Mesenchymal stem cell (in vitro differentiated cells and primary cell): ENCODE measurements around the gene CUBN.
A peak's percentile ranks its signal among the peaks of the same experiment; 100 is the strongest.

Experiments
- DNase-seq: peaks from one replicate; pipeline ENCODE4 v3.0.0-alpha.2; 2013
- H2AFZ ChIP-seq: one replicate; pipeline ENCODE4 v1.6.1; 2013; ENCODE audit warnings: low read depth, mild to moderate bottlenecking, control low read depth, inconsistent platforms, low read length, moderate library complexity
- H2AK5ac ChIP-seq: 2 replicates; pipeline ENCODE4 v1.6.1; 2013; ENCODE audit warnings: low read length, moderate library complexity, mild to moderate bottlenecking, inconsistent platforms; ENCODE audit not compliant: severe bottlenecking
- H2BK120ac ChIP-seq: one replicate; pipeline ENCODE4 v1.6.1; 2013; ENCODE audit warnings: low read depth, mild to moderate bottlenecking, inconsistent platforms, low read length, moderate library complexity
- H2BK12ac ChIP-seq, 2 experiments: one replicate each; pipeline ENCODE4 v1.6.1; 2013; ENCODE audit warnings: inconsistent platforms in 2 of 2, low read length in 2 of 2, mild to moderate bottlenecking in 2 of 2, moderate library complexity in 2 of 2, control low read depth in 1 of 2
- H2BK15ac ChIP-seq: one replicate; pipeline ENCODE4 v1.6.1; 2013; ENCODE audit warnings: mild to moderate bottlenecking, low read depth, inconsistent platforms; ENCODE audit not compliant: poor library complexity, severe bottlenecking
- H2BK5ac ChIP-seq: 2 replicates; pipeline ENCODE4 v1.6.1; 2013; ENCODE audit warnings: low read depth, mild to moderate bottlenecking, low read length, control low read depth, inconsistent platforms; ENCODE audit not compliant: poor library complexity, severe bottlenecking
- H3K14ac ChIP-seq, 2 experiments: one replicate each; pipeline ENCODE4 v1.6.1; 2013; ENCODE audit warnings: inconsistent platforms in 2 of 2, low read length in 2 of 2, control low read depth in 1 of 2, mild to moderate bottlenecking in 1 of 2, moderate library complexity in 1 of 2
- H3K18ac ChIP-seq, 2 experiments: one replicate each; pipeline ENCODE4 v1.6.1; 2013; ENCODE audit warnings: inconsistent platforms in 2 of 2, low read length in 2 of 2, control low read depth in 1 of 2, low read depth in 1 of 2, mild to moderate bottlenecking in 1 of 2
- H3K23ac ChIP-seq, 2 experiments: one replicate each; pipeline ENCODE4 v1.6.1; 2013; ENCODE audit warnings: inconsistent platforms in 2 of 2, low read length in 2 of 2, mild to moderate bottlenecking in 2 of 2, moderate library complexity in 2 of 2, control low read depth in 1 of 2
- H3K27ac ChIP-seq: 2 replicates; pipeline ENCODE4 v1.5.1; 2013; ENCODE audit warnings: mild to moderate bottlenecking, moderate library complexity, low read length, control low read depth, inconsistent platforms; ENCODE audit not compliant: poor library complexity, severe bottlenecking
- H3K27me3 ChIP-seq, 2 experiments: 2 replicates each; pipeline versions ENCODE4 v1.6.1 to v1.7.0; 2013; ENCODE audit warnings: low read length in 2 of 2, mild to moderate bottlenecking in 2 of 2, moderate library complexity in 2 of 2, control low read depth in 1 of 2, inconsistent platforms in 1 of 2; ENCODE audit not compliant: control insufficient read depth in 1 of 2, insufficient read depth in 1 of 2
- H3K36me3 ChIP-seq, 2 experiments: 2 replicates each; pipeline versions ENCODE4 v1.6.1 to v1.7.0; 2013; ENCODE audit warnings: low read length in 2 of 2, control low read depth in 1 of 2, inconsistent platforms in 1 of 2, low read depth in 1 of 2, mild to moderate bottlenecking in 1 of 2; ENCODE audit not compliant: insufficient read depth in 2 of 2, control insufficient read depth in 1 of 2
- H3K4ac ChIP-seq, 2 experiments: one replicate each; pipeline ENCODE4 v1.6.1; 2013; ENCODE audit warnings: inconsistent platforms in 2 of 2, low read length in 2 of 2, mild to moderate bottlenecking in 2 of 2, moderate library complexity in 2 of 2, control low read depth in 1 of 2, low read depth in 1 of 2
- H3K4me1 ChIP-seq: 2 replicates; pipeline ENCODE4 v1.6.1; 2013; ENCODE audit warnings: low read depth, low read length, control low read depth; ENCODE audit not compliant: control insufficient read depth, insufficient read depth
- H3K4me2 ChIP-seq: 2 replicates; pipeline ENCODE4 v1.6.1; 2013; ENCODE audit warnings: low read length, mild to moderate bottlenecking, inconsistent platforms; ENCODE audit not compliant: poor library complexity, severe bottlenecking
- H3K4me3 ChIP-seq, 2 experiments: 2 replicates each; pipeline versions ENCODE4 v1.5.1 to v1.7.0; 2013; ENCODE audit warnings: low read length in 2 of 2, mild to moderate bottlenecking in 2 of 2, control low read depth in 1 of 2, low read depth in 1 of 2; ENCODE audit not compliant: insufficient read depth in 1 of 2
- H3K79me1 ChIP-seq: replicated peaks from 2 replicates; pipeline ENCODE4 v1.6.1; 2013; ENCODE audit warnings: mild to moderate bottlenecking, control low read depth, low read length, inconsistent platforms; ENCODE audit not compliant: poor library complexity, severe bottlenecking
- H3K9ac ChIP-seq: 2 replicates; pipeline ENCODE4 v1.7.0; 2013; ENCODE audit warnings: mild to moderate bottlenecking, low read length, moderate library complexity
- H3K9me3 ChIP-seq: 2 replicates; pipeline ENCODE4 v1.7.0; 2013; ENCODE audit warnings: mild to moderate bottlenecking, low read length; ENCODE audit not compliant: control insufficient read depth
- H4K8ac ChIP-seq: one replicate; pipeline ENCODE4 v1.6.1; 2013; ENCODE audit warnings: inconsistent platforms, mild to moderate bottlenecking, low read length, moderate library complexity
- H4K91ac ChIP-seq: one replicate; pipeline ENCODE4 v1.6.1; 2013; ENCODE audit warnings: mild to moderate bottlenecking, low read length, inconsistent platforms
- WGBS: methylation state at CpG from one replicate; pipeline ENCODE4 v1.1.7; 2013; ENCODE audit warnings: mixed read lengths; 5-methylcytosine and 5-hydroxymethylcytosine counted together

The CUBN gene

GRCh38 chr10:16866541-16867275 lies 262.9 kb downstream of the CUBN start:
- Histone ChIP-seq H3K27me3 (no peaks in the 10 kb centered on the region), H2BK120ac (no peak overlapping the region), H3K4me1 (no peaks in the 10 kb centered on the region), H2BK5ac (no peak overlapping the region), H2BK12ac (no peak overlapping the region), H2AFZ (no peak overlapping the region), H3K27ac (no peak overlapping the region), H3K36me3 (no peaks in the 10 kb centered on the region), H3K4me3 (no peak overlapping the region), H3K79me1 (no peaks in the 10 kb centered on the region), H3K18ac (no peak overlapping the region), H3K14ac (no peak overlapping the region), H4K91ac (no peak overlapping the region), H4K8ac (no peak overlapping the region), H3K9me3 (no peaks in the 10 kb centered on the region), H2AK5ac (no peak overlapping the region), H2BK15ac (no peak overlapping the region), H3K4me2 (no peak overlapping the region), H3K9ac (no peak overlapping the region), H3K4ac (no peak overlapping the region), H3K23ac (no peak overlapping the region)
- no peak for DNase-seq
- 90% methylated on average over 5 of the region's 7 CpGs for WGBS

- Histone ChIP-seq H4K91ac (no peak overlapping the region), H3K79me1 (no peaks in the 10 kb centered on the region), H3K4me2 (no peak overlapping the region), H2BK15ac (no peak overlapping the region), H2BK12ac (no peak overlapping the region), H3K9ac (no peak overlapping the region), H3K9me3 (no peaks in the 10 kb centered on the region), H3K4me1 (no peaks in the 10 kb centered on the region), H3K4ac (peak overlapping the region in 1 of 2 experiments; percentile 67), H2BK5ac (no peak overlapping the region), H2AK5ac (no peak overlapping the region), H3K27me3 (no peaks in the 10 kb centered on the region), H3K4me3 (no peak overlapping the region), H4K8ac (no peak overlapping the region), H2AFZ (no peak overlapping the region), H3K18ac (no peak overlapping the region), H3K27ac (no peak overlapping the region), H3K23ac (no peak overlapping the region), H3K14ac (no peak overlapping the region), H2BK120ac (no peak overlapping the region), H3K36me3 (no peaks in the 10 kb centered on the region)
- WGBS: 91% methylated on average over 7 of the region's 7 CpGs
- DNase-seq: no peak
Measured at GRCh38 chr10:16865766-16866165, 263.8 kb downstream of the CUBN start.

- H3K14ac ChIP-seq: no peak overlapping the region
- H3K4me1 ChIP-seq: no peaks in the 10 kb centered on the region
- no peak overlapping the region for H3K23ac ChIP-seq
- H3K27me3 ChIP-seq: no peaks in the 10 kb centered on the region
- H2BK120ac ChIP-seq: no peak overlapping the region
- WGBS: 100% methylated on average over 1 of the region's 2 CpGs
- H3K18ac ChIP-seq: no peak overlapping the region
- no peak overlapping the region for H2BK5ac ChIP-seq
- H3K4me3 ChIP-seq: no peak overlapping the region
- H3K4me2 ChIP-seq: no peak overlapping the region
- H3K36me3 ChIP-seq: no peaks in the 10 kb centered on the region
- H4K91ac ChIP-seq: no peak overlapping the region
- H2AK5ac ChIP-seq: no peak overlapping the region
- no peak overlapping the region for H2AFZ ChIP-seq
- no peak for DNase-seq
- no peak overlapping the region for H4K8ac ChIP-seq
- no peaks in the 10 kb centered on the region for H3K79me1 ChIP-seq
- H3K4ac ChIP-seq: no peak overlapping the region
- no peak overlapping the region for H2BK12ac ChIP-seq
- no peak overlapping the region for H3K27ac ChIP-seq
- no peak overlapping the region for H2BK15ac ChIP-seq
- H3K9ac ChIP-seq: no peak overlapping the region
- no peaks in the 10 kb centered on the region for H3K9me3 ChIP-seq
Measured at GRCh38 chr10:16863766-16864165, 265.8 kb downstream of the CUBN start.

- Histone ChIP-seq H3K27ac (no peak overlapping the region), H3K9ac (no peak overlapping the region), H3K27me3 (no peaks in the 10 kb centered on the region), H2BK15ac (no peak overlapping the region), H2BK5ac (no peak overlapping the region), H3K36me3 (no peaks in the 10 kb centered on the region), H3K79me1 (no peaks in the 10 kb centered on the region), H3K4me1 (peaks cover 2% of the 10 kb centered on the region), H2BK120ac (no peak overlapping the region), H3K4me3 (no peak overlapping the region), H3K18ac (no peak overlapping the region), H3K4me2 (no peak overlapping the region), H4K8ac (no peak overlapping the region), H3K23ac (no peak overlapping the region), H4K91ac (no peak overlapping the region), H2AK5ac (no peak overlapping the region), H2BK12ac (no peak overlapping the region), H3K4ac (no peak overlapping the region), H2AFZ (no peak overlapping the region), H3K14ac (no peak overlapping the region), H3K9me3 (no peaks in the 10 kb centered on the region)
- no peak for DNase-seq
- 100% methylated on average over 1 of the region's 4 CpGs for WGBS
Measured at GRCh38 chr10:16857419-16857818, 272.2 kb downstream of the CUBN start.
